Astrocyte (in vitro differentiated cells and primary cell): ENCODE data around the gene MCMBP.

Source experiments
- CTCF ChIP-seq: IDR thresholded peaks from 2 replicates; pipeline ENCODE4 v1.5.1; 2011; ENCODE audit warnings: low read depth, mild to moderate bottlenecking, inconsistent platforms, low read length, moderate library complexity; ENCODE audit not compliant: insufficient read depth
- EZH2 ChIP-seq: IDR thresholded peaks from 2 replicates; pipeline ENCODE4 v1.6.1; 2012; ENCODE audit warnings: mild to moderate bottlenecking, low read length, inconsistent platforms; ENCODE audit not compliant: insufficient read depth

DNA sequence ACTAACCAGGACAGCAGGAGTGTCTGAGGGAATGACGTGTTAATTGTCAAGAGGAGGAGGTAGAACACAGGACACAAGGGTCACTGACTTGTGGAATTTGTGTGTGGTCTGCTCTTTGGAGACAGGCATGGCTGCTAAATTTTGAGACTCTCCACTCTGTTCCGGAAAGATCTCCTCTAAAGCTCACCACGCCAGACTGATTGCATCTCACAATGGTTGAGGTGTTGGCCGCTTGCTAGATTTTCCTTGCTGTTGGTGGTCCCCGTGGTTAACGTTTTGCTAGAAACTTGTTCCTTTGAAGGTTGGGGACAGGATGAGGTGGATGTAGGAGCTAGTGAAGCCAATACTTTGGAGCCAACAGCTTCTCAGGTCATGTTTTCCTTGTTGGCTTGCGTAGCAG lies 57.0 kb downstream of the MCMBP start:
- TF ChIP-seq CTCF (no peak), EZH2 (no peak)
